Thymus (tissue), 11 donors: ENCODE data around the gene SLC39A10. TPM values are rescaled to one million over a fixed set of nuclear protein-coding genes. Genes with fewer than 3 reads are reported as not detected.
"Not testable (repeated sequence)": the region's sequence is repeated elsewhere in the genome, so short reads cannot be mapped to it uniquely, and the experiment has no call there.

ENCODE experiments used
- DNase-seq, 9 donors: peaks; one replicate each; pipeline ENCODE4 v3.0.0-alpha.2; 2013; ENCODE audit warnings: low spot score in 9 of 9, low read depth in 6 of 9, missing footprints in 1 of 9
- H3K27ac ChIP-seq, 2 donors: one replicate each; pipeline ENCODE4 v1.5.1; 2013; ENCODE audit warnings: control low read depth in 1 of 2, low read depth in 1 of 2, low read length in 1 of 2, mild to moderate bottlenecking in 1 of 2, moderate library complexity in 1 of 2
- H3K27me3 ChIP-seq, 2 donors: one replicate each; pipeline ENCODE4 v1.5.1; 2013; ENCODE audit warnings: low read length in 1 of 2; ENCODE audit not compliant: control insufficient read depth in 2 of 2, insufficient read depth in 1 of 2
- H3K36me3 ChIP-seq, 2 donors: one replicate each; pipeline ENCODE4 v1.5.1; 2013; ENCODE audit warnings: low read length in 1 of 2, mild to moderate bottlenecking in 1 of 2, moderate library complexity in 1 of 2; ENCODE audit not compliant: control insufficient read depth in 2 of 2, insufficient read depth in 2 of 2
- H3K4me1 ChIP-seq, 2 donors: one replicate each; pipeline ENCODE4 v1.5.1; 2013; ENCODE audit warnings: low read length in 2 of 2; ENCODE audit not compliant: control insufficient read depth in 2 of 2, insufficient read depth in 2 of 2
- H3K4me3 ChIP-seq, 2 donors: one replicate each; pipeline ENCODE4 v1.5.1; 2013; ENCODE audit warnings: low read length in 2 of 2, control low read depth in 1 of 2, mild to moderate bottlenecking in 1 of 2
- H3K9me3 ChIP-seq, 2 donors: one replicate each; pipeline ENCODE4 v1.5.1; 2013; ENCODE audit warnings: low read length in 1 of 2, mild to moderate bottlenecking in 1 of 2; ENCODE audit not compliant: control insufficient read depth in 2 of 2, insufficient read depth in 1 of 2
- whole genome bisulfite sequencing: extraction: QIAGEN DNeasy Blood & Tissue Kit; methylation state at CpG from one replicate; pipeline ENCODE4 v1.1.7; 2013; 5-methylcytosine and 5-hydroxymethylcytosine counted together
- polyA plus RNA-seq: library from polyadenylated mRNA; stranded (reverse); fragments of 200-250 nt; gene quantifications from one replicate; pipeline ENCODE4 v1.2.3, GENCODE V29; 2013
- total RNA-seq: library from RNA; stranded (reverse); fragments of 120-200 nt; gene quantifications from one replicate; pipeline ENCODE4 v1.2.4, GENCODE V29; 2013
- donor health status: healthy.

Gene SLC39A10
- total and polyA plus RNA-seq, 2 donors: 11.4 to 40.2 TPM

- 93% methylated on average over 1 of the region's 1 CpG for WGBS
Observed at GRCh38 chr2:195639959-195640358, 17.1 kb upstream of the SLC39A10 start.

GRCh38 chr2:195642027-195642678, 14.9 kb upstream of the SLC39A10 start:
- H3K4me3 ChIP-seq: no peak overlapping the region
- 98% methylated on average over 5 of the region's 5 CpGs for WGBS

More at GRCh38 chr2:195639959-195640358, 17.1 kb upstream of the SLC39A10 start:
- Histone ChIP-seq H3K27ac (no peak overlapping the region), H3K36me3 (no peaks in the 10 kb centered on the region), H3K9me3 (no peaks in the 10 kb centered on the region), H3K27me3 (no peaks in the 10 kb centered on the region), H3K4me3 (no peak overlapping the region), H3K4me1 (no peaks in the 10 kb centered on the region)
- no peak for DNase-seq

GRCh38 chr2:195642679-195643068, 14.4 kb upstream of the SLC39A10 start:
- WGBS: 94% methylated on average over 1 of the region's 1 CpG
- H3K9me3 ChIP-seq: no peaks in the 10 kb centered on the region
- H3K27ac ChIP-seq: no peak overlapping the region

More at GRCh38 chr2:195642027-195642678, 14.9 kb upstream of the SLC39A10 start:
- Histone ChIP-seq H3K4me1 (no peaks in the 10 kb centered on the region), H3K27ac (no peak overlapping the region), H3K27me3 (no peaks in the 10 kb centered on the region), H3K9me3 (no peaks in the 10 kb centered on the region), H3K36me3 (no peaks in the 10 kb centered on the region)
- DNase-seq: no peak

GRCh38 chr2:195644708-195645107, 12.3 kb upstream of the SLC39A10 start:
- not testable (repeated sequence) for H3K4me1 ChIP-seq, H3K9me3 ChIP-seq, H3K27me3 ChIP-seq, DNase-seq, H3K36me3 ChIP-seq, H3K27ac ChIP-seq, H3K4me3 ChIP-seq
- 97% methylated on average over 9 of the region's 9 CpGs for whole genome bisulfite sequencing

More at GRCh38 chr2:195642679-195643068, 14.4 kb upstream of the SLC39A10 start:
- Histone ChIP-seq H3K4me1 (no peaks in the 10 kb centered on the region), H3K27me3 (no peaks in the 10 kb centered on the region), H3K36me3 (no peaks in the 10 kb centered on the region), H3K4me3 (no peak overlapping the region)
- DNase-seq: no peak

- Histone ChIP-seq H3K4me3 (no peak overlapping the region), H3K27ac (no peak overlapping the region), H3K27me3 (no peaks in the 10 kb centered on the region), H3K4me1 (no peaks in the 10 kb centered on the region), H3K36me3 (no peaks in the 10 kb centered on the region), H3K9me3 (no peaks in the 10 kb centered on the region)
- no peak for DNase-seq
- WGBS: 89% methylated on average over 2 of the region's 2 CpGs
Observed at GRCh38 chr2:195645413-195645812, 11.6 kb upstream of the SLC39A10 start.

GRCh38 chr2:195646424-195646823, 10.6 kb upstream of the SLC39A10 start:
- Histone ChIP-seq H3K4me1 (no peaks in the 10 kb centered on the region), H3K36me3 (no peaks in the 10 kb centered on the region), H3K27me3 (no peaks in the 10 kb centered on the region), H3K9me3 (no peaks in the 10 kb centered on the region), H3K27ac (no peak overlapping the region), H3K4me3 (no peak overlapping the region)
- no peak for DNase-seq
- WGBS: 92% methylated on average over 9 of the region's 9 CpGs

- H3K4me3 ChIP-seq: no peak overlapping the region
- H3K4me1 ChIP-seq: no peaks in the 10 kb centered on the region
- H3K36me3 ChIP-seq: no peaks in the 10 kb centered on the region
- 98% methylated on average over 3 of the region's 3 CpGs for WGBS
- H3K27ac ChIP-seq: no peak overlapping the region
- no peak for DNase-seq
- no peaks in the 10 kb centered on the region for H3K9me3 ChIP-seq
- no peaks in the 10 kb centered on the region for H3K27me3 ChIP-seq
Observed at GRCh38 chr2:195647302-195647701, 9.7 kb upstream of the SLC39A10 start.

GRCh38 chr2:195648370-195648769, 8.7 kb upstream of the SLC39A10 start:
- not testable (repeated sequence) for H3K9me3 ChIP-seq, H3K36me3 ChIP-seq, DNase-seq, H3K27me3 ChIP-seq, H3K27ac ChIP-seq, H3K4me3 ChIP-seq, H3K4me1 ChIP-seq
- WGBS: 97% methylated on average over 2 of the region's 2 CpGs

GRCh38 chr2:195648787-195649186, 8.2 kb upstream of the SLC39A10 start:
- Histone ChIP-seq H3K27ac (no peak overlapping the region), H3K36me3 (no peaks in the 10 kb centered on the region), H3K27me3 (no peaks in the 10 kb centered on the region), H3K9me3 (no peaks in the 10 kb centered on the region), H3K4me3 (no peak overlapping the region), H3K4me1 (no peaks in the 10 kb centered on the region)
- 82% methylated on average over 5 of the region's 5 CpGs for WGBS
- no peak for DNase-seq
